K562 (cell line): Measurements from ENCODE around the gene NECTIN1. TPM values are rescaled to one million over a fixed set of nuclear protein-coding genes. Genes with fewer than 3 reads are reported as not detected.
A peak's percentile ranks its signal among the peaks of the same experiment; 100 is the strongest.

Experiments used
- ATAC-seq: fragments of 200-7000 bp; cut with Tn5 transposase; 3 replicates; pipeline ENCODE4 v1.9.1; 2020; ENCODE audit warnings: moderate library complexity
- BruUV-seq: library from RNA; stranded (reverse); fragments of 400-500 nt; replicated peaks from 2 replicates; lab custom pipeline; 2021; lab: Mats Ljungman, UMichigan
- CTCF ChIA-PET: fragments of 300-600 bp; formaldehyde crosslinking; extraction: SDS; loops from one replicate; lab custom pipeline; 2021; ENCODE audit warnings: low intra/inter-chr PET ratio; lab: Yijun Ruan, JAX
- POLR2A ChIA-PET: fragments of 300-600, 350-650 bp; sonication (Branson Sonifier 250); formaldehyde crosslinking; extraction: SDS; loops from one replicate; lab custom pipeline; 2021; ENCODE audit warnings: antibody characterized with exemption, inconsistent platforms; lab: Yijun Ruan, JAX
- DNase-seq, 4 experiments: peaks; one replicate each; pipeline versions ENCODE4 v3.0.0 to v3.0.0-alpha.2; 2011 to 2018; ENCODE audit warnings: low spot score in 3 of 4, mixed read lengths in 3 of 4; ENCODE audit errors: extremely low read depth in 1 of 4
- FAIRE-seq: peaks from 2 replicates; lab custom pipeline; 2011; peaks lifted over from hg19 to GRCh38; lab: Jason Lieb, UNC
- H2AFZ ChIP-seq: 2 replicates; pipeline ENCODE4 v1.6.0; 2011; ENCODE audit warnings: low read depth, low read length, control low read depth, inconsistent platforms
- H3K27ac ChIP-seq: fragments of 200-600 bp; 3 replicates; pipeline ENCODE4 v1.8.0; 2011; ENCODE audit warnings: low read depth, mild to moderate bottlenecking, control low read depth, inconsistent platforms, low read length, moderate library complexity, mixed read lengths; ENCODE audit errors: extremely low read depth
- H3K27me3 ChIP-seq, 2 experiments: fragments of 300-600 bp in 1 of 2; 2 replicates in 1 of 2; 3 replicates in 1 of 2; pipeline versions ENCODE4 v1.6.0 to v1.8.0; 2011; ENCODE audit warnings: inconsistent platforms in 2 of 2, low read length in 2 of 2, mild to moderate bottlenecking in 1 of 2, mixed read lengths in 1 of 2, moderate library complexity in 1 of 2; ENCODE audit not compliant: control insufficient read depth in 2 of 2, insufficient read depth in 2 of 2
- H3K36me3 ChIP-seq: fragments of 300-600 bp; 3 replicates; pipeline ENCODE4 v1.8.0; 2011; ENCODE audit warnings: mild to moderate bottlenecking, low read length, inconsistent platforms; ENCODE audit not compliant: control insufficient read depth, insufficient read depth
- H3K4me1 ChIP-seq, 2 experiments: fragments of 200-600 bp in 1 of 2; replicated peaks in 1 of 2; 2 replicates in 1 of 2; 3 replicates in 1 of 2; pipeline versions ENCODE4 v1.5.1 to v1.8.0; 2011; ENCODE audit warnings: inconsistent platforms in 2 of 2, low read length in 2 of 2, mild to moderate bottlenecking in 1 of 2, mixed read lengths in 1 of 2, moderate library complexity in 1 of 2; ENCODE audit not compliant: control insufficient read depth in 2 of 2, insufficient read depth in 2 of 2
- H3K4me2 ChIP-seq: 2 replicates; pipeline ENCODE4 v1.6.1; 2011; ENCODE audit warnings: low read length, control low read depth, inconsistent platforms, mixed read lengths; ENCODE audit not compliant: insufficient read depth
- H3K4me3 ChIP-seq: fragments of 200-600 bp; sonication (generic), shearing (Covaris generic); 2 replicates; pipeline ENCODE4 v1.5.1; 2016; ENCODE audit warnings: control low read depth, inconsistent platforms
- H3K79me2 ChIP-seq: fragments of 200-600 bp; 3 replicates; pipeline ENCODE4 v1.8.0; 2011; ENCODE audit warnings: low read length, inconsistent platforms; ENCODE audit not compliant: control insufficient read depth, insufficient read depth
- H3K9ac ChIP-seq, 2 experiments: 2 replicates each; pipeline versions ENCODE4 v1.6.0 to v1.6.1; 2011; ENCODE audit warnings: low read depth in 2 of 2, low read length in 2 of 2, control low read depth in 1 of 2, inconsistent platforms in 1 of 2, mild to moderate bottlenecking in 1 of 2, mixed read lengths in 1 of 2; ENCODE audit not compliant: insufficient read depth in 1 of 2
- H3K9me1 ChIP-seq: one replicate; pipeline ENCODE4 v1.6.0; 2011; ENCODE audit warnings: inconsistent platforms, mild to moderate bottlenecking, low read length, moderate library complexity; ENCODE audit not compliant: control insufficient read depth, insufficient read depth
- H3K9me3 ChIP-seq: replicated peaks from 2 replicates; pipeline ENCODE4 v1.5.1; 2011; ENCODE audit warnings: low read depth, low read length, inconsistent platforms; ENCODE audit not compliant: control insufficient read depth, insufficient read depth
- H4K20me1 ChIP-seq: replicated peaks from 2 replicates; pipeline ENCODE4 v1.6.1; 2011; ENCODE audit warnings: low read length, inconsistent platforms, mixed read lengths; ENCODE audit not compliant: control insufficient read depth, insufficient read depth
- CSDE1 ChIP-seq, 2 experiments: fragments of 450-650 bp; IDR thresholded peaks; 2 replicates each; pipeline ENCODE4 v1.6.1; 2016; ENCODE audit warnings: mild to moderate bottlenecking in 1 of 2
- FOXK2 ChIP-seq, 2 experiments: fragments of 450-650 bp; IDR thresholded peaks in 1 of 2; conservative IDR thresholded peaks in 1 of 2; 2 replicates each; pipeline ENCODE4 v1.6.1; 2016; ENCODE audit warnings: low read depth in 2 of 2, mild to moderate bottlenecking in 1 of 2
- KDM1A ChIP-seq, 2 experiments: fragments of 450-650 bp; IDR thresholded peaks; 2 replicates each; pipeline ENCODE4 v1.6.1; 2016; ENCODE audit warnings: mild to moderate bottlenecking in 2 of 2
- PHB2 ChIP-seq: fragments of 450-650 bp; IDR thresholded peaks from 2 replicates; pipeline ENCODE4 v1.6.1; 2017; ENCODE audit warnings: low read depth
- SAFB ChIP-seq: fragments of 200-400 bp; formaldehyde crosslinking; IDR thresholded peaks from 2 replicates; pipeline ENCODE4 v1.6.1; 2017; ENCODE audit warnings: low read depth, low read length, borderline replicate concordance
- SNIP1 ChIP-seq: fragments of 450-650 bp; IDR thresholded peaks from 2 replicates; pipeline ENCODE4 v1.7.1; 2017; ENCODE audit warnings: low read depth, mild to moderate bottlenecking
- ZBTB11 ChIP-seq, 3 experiments: fragments of 200-800 bp in 1 of 3; fragments of 250-450 bp in 1 of 3; fragments of 450-650 bp in 1 of 3; sonication (Bioruptor Pico) in 1 of 3; sonication (Bioruptor generic) in 1 of 3; formaldehyde crosslinking in 1 of 3; IDR thresholded peaks; 2 replicates each; pipeline versions ENCODE4 v1.6.1 to v1.8.0; 2016 to 2022; ENCODE audit warnings: mild to moderate bottlenecking in 2 of 3, missing genetic modification characterization in 2 of 3, missing compliant biosample characterization in 1 of 3, moderate library complexity in 1 of 3
- ZFP36 ChIP-seq: fragments of 150-350 bp; IDR thresholded peaks from 2 replicates; pipeline ENCODE4 v1.6.1; 2018; ENCODE audit warnings: low read length, low read depth; ENCODE audit not compliant: partially characterized antibody
- ZNF586 ChIP-seq: fragments of 450-650 bp; formaldehyde crosslinking; conservative IDR thresholded peaks from 2 replicates; pipeline ENCODE4 v1.4.0; 2020; ENCODE audit warnings: mild to moderate bottlenecking, moderate library complexity
- ZNF740 ChIP-seq, 3 experiments: fragments of 200-800 bp in 1 of 3; sonication (Bioruptor generic) in 1 of 3; sonication (generic) in 1 of 3; formaldehyde crosslinking in 1 of 3; IDR thresholded peaks; 2 replicates each; pipeline versions ENCODE4 v1.6.1 to v1.8.0; 2016 to 2022; ENCODE audit warnings: mild to moderate bottlenecking in 2 of 3, missing compliant biosample characterization in 2 of 3, missing genetic modification characterization in 2 of 3, missing genetic modification reagents in 1 of 3
- ZNF77 ChIP-seq: fragments of 250-450 bp; sonication (Bioruptor Pico); IDR thresholded peaks from 2 replicates; pipeline ENCODE4 v1.5.0; 2020
- ZNF778 ChIP-seq: fragments of 450-650 bp; formaldehyde crosslinking; IDR thresholded peaks from 2 replicates; pipeline ENCODE4 v1.4.0; 2020; ENCODE audit warnings: mild to moderate bottlenecking, moderate library complexity
- WGBS: fragments of 100-300 bp; shearing (Covaris generic); methylation state at CpG from one replicate; pipeline ENCODE4 v1.1.6; 2016; ENCODE audit warnings: low coverage, mixed read lengths; ENCODE audit not compliant: insufficient coverage; ENCODE audit errors: missing lambda C conversion rate; 5-methylcytosine and 5-hydroxymethylcytosine counted together
- in situ Hi-C: fragments of 300-500 bp; cut with MboI; formaldehyde crosslinking; loops from 4 replicates; pipeline ENCODE4 v1.15.0; 2018; ENCODE audit warnings: inconsistent platforms, mixed read lengths
- intact Hi-C: fragments of 100-400 bp; cut with micrococcal nuclease; formaldehyde crosslinking; loops from 2 replicates; pipeline ENCODE4 v1.14.2; 2022
- polyA plus RNA-seq, 8 experiments: library from polyadenylated mRNA; depleted of rRNA in 4 of 8; stranded (reverse) in 5 of 8; unstranded in 3 of 8; fragments of >200 nt; fragmentation: Nextera tagmentation in 2 of 8; fragmentation: Illumina TruSeq in 1 of 8; extraction: Ambion mirVana in 2 of 8; extraction: Trizol in 1 of 8; gene quantifications; 2 replicates each; pipeline versions ENCODE4 v1.2.1 to v1.2.3, GENCODE V29; 2011 to 2014; ENCODE audit warnings: inconsistent platforms in 1 of 8, missing spikeins in 1 of 8
- total RNA-seq, 7 experiments: library from RNA; depleted of rRNA in 6 of 7; stranded (reverse); fragments of >200 nt in 6 of 7; fragmentation: Illumina TruSeq in 2 of 7; extraction: Trizol in 2 of 7; gene quantifications; 2 replicates each; pipeline versions ENCODE4 v1.2.1 to v1.2.3, GENCODE V29; 2011 to 2021; ENCODE audit warnings: low replicate concordance in 1 of 7
- TF ChIP-seq, protein P1 (sequence below), 3 experiments: IDR thresholded peaks in 2 of 3; conservative IDR thresholded peaks in 1 of 3; 2 replicates each; pipeline ENCODE4 v1.5.1; 2011 to 2012; ENCODE audit warnings: low read length in 3 of 3, mild to moderate bottlenecking in 3 of 3, control low read depth in 2 of 3, improper control_type of control experiment in 1 of 3, inconsistent platforms in 1 of 3, low read depth in 1 of 3, mixed read lengths in 1 of 3, moderate library complexity in 1 of 3; ENCODE audit not compliant: insufficient read depth in 2 of 3
- TF ChIP-seq, protein P2 (sequence below), 2 experiments: fragments of 450-650 bp in 1 of 2; sonication (generic) in 1 of 2; formaldehyde crosslinking; conservative IDR thresholded peaks; 2 replicates each; pipeline versions ENCODE4 v1.4.0 to v1.8.1; 2020 to 2022; ENCODE audit warnings: mild to moderate bottlenecking in 1 of 2, missing genetic modification reagents in 1 of 2

Gene NECTIN1
- total and polyA plus RNA-seq, 9 of the 15 experiments (the other 6 are each of a cell fraction or from before 2014, with no cell fraction given) = 0.09 to 0.53 (median 0.23) TPM; not detected in 2

- no peaks in the 10 kb centered on the region for H3K27me3 ChIP-seq
- H3K4me3 ChIP-seq = no peak overlapping the region
- DNase-seq (peak in 1 of 4 experiments; percentile 46), FAIRE-seq (no peak), ATAC-seq (peak; percentile 60)
- no peak overlapping the region for H3K4me2 ChIP-seq
- WGBS = 8% methylated on average over 5 of the region's 5 CpGs
- no peak overlapping the region for H3K9ac ChIP-seq
- H3K9me3 ChIP-seq = no peaks in the 10 kb centered on the region
- no peaks in the 10 kb centered on the region for H3K79me2 ChIP-seq
- no peaks in the 10 kb centered on the region for H3K36me3 ChIP-seq
- intact Hi-C loops = no loop called here
- no peaks in the 10 kb centered on the region for H3K9me1 ChIP-seq
- in situ Hi-C loops = no loop called here
- H2AFZ ChIP-seq = peak overlapping the region; percentile 27; the same call in 1 of the 2 replicates
- H4K20me1 ChIP-seq = no peaks in the 10 kb centered on the region
- peaks cover 9 to 28% of the 10 kb centered on the region in 2 experiments; a peak in 4 of 5 replicates for H3K4me1 ChIP-seq
- ChIA-PET CTCF (no interaction called here), POLR2A (no interaction called here)
- H3K27ac ChIP-seq = peak overlapping the region; percentile 43; the same call in 1 of the 3 replicates
- no TSS peak for BruUV-seq
- no peak for TF ChIP-seq FOXK2 (conservative IDR thresholded peaks at IDR 0.05 in 1 of 2, IDR thresholded peaks at IDR 0.05 in 1 of 2; ENCODE audit: low read depth in 2 of 2)
- TF ChIP-seq ZNF77 (CRISPR knock-in tag) = no peak
- no peak for TF ChIP-seq SAFB
- no peak for TF ChIP-seq SNIP1
- no peak for TF ChIP-seq ZNF778 (CRISPR knock-in tag)
- no peak for TF ChIP-seq ZNF740 (CRISPR knock-in tag; IDR thresholded peaks at IDR 0.05)
- peak in 1 of 2 experiments; percentile 58; a peak in 1 of 4 replicates for TF ChIP-seq ZNF740 (tag; IDR thresholded peaks at IDR 0.05)
- peak in 1 of 3 experiments; percentile 64; a peak in 1 of 6 replicates for TF ChIP-seq ZBTB11 (CRISPR knock-in tag; IDR thresholded peaks at IDR 0.05)
- TF ChIP-seq ZNF586 (CRISPR knock-in tag) = no peak
- no peak for TF ChIP-seq PHB2
- no peak for TF ChIP-seq CSDE1 (IDR thresholded peaks at IDR 0.05)
- TF ChIP-seq, protein P1, sequence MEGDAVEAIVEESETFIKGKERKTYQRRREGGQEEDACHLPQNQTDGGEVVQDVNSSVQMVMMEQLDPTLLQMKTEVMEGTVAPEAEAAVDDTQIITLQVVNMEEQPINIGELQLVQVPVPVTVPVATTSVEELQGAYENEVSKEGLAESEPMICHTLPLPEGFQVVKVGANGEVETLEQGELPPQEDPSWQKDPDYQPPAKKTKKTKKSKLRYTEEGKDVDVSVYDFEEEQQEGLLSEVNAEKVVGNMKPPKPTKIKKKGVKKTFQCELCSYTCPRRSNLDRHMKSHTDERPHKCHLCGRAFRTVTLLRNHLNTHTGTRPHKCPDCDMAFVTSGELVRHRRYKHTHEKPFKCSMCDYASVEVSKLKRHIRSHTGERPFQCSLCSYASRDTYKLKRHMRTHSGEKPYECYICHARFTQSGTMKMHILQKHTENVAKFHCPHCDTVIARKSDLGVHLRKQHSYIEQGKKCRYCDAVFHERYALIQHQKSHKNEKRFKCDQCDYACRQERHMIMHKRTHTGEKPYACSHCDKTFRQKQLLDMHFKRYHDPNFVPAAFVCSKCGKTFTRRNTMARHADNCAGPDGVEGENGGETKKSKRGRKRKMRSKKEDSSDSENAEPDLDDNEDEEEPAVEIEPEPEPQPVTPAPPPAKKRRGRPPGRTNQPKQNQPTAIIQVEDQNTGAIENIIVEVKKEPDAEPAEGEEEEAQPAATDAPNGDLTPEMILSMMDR (IDR thresholded peaks at IDR 0.05 in 2 of 3, conservative IDR thresholded peaks at IDR 0.05 in 1 of 3; ENCODE audit: insufficient read depth in 2 of 3, low read depth in 1 of 3, low read length in 3 of 3) = no peak
- TF ChIP-seq, protein P2, sequence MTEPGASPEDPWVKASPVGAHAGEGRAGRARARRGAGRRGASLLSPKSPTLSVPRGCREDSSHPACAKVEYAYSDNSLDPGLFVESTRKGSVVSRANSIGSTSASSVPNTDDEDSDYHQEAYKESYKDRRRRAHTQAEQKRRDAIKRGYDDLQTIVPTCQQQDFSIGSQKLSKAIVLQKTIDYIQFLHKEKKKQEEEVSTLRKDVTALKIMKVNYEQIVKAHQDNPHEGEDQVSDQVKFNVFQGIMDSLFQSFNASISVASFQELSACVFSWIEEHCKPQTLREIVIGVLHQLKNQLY (CRISPR knock-in tag; conservative IDR thresholded peaks at IDR 0.05) = no peak
- TF ChIP-seq KDM1A (IDR thresholded peaks at IDR 0.05) = no peak
- TF ChIP-seq ZFP36 = peak; percentile 7
These were observed 137.1 kb downstream of the NECTIN1 start for GRCh38 chr11:119591836-119592310.
